Astrocyte (in vitro differentiated cells and primary cell): ENCODE measurements around the gene TINCR. TPM values are rescaled to one million over a fixed set of nuclear protein-coding genes. Genes with fewer than 3 reads are reported as not detected.

ENCODE experiments used
- DNase-seq: peaks from one replicate; pipeline ENCODE4 v3.0.0-alpha.2; 2010; ENCODE audit warnings: low read depth
- FAIRE-seq: peaks from 2 replicates; lab custom pipeline; 2011; peaks lifted over from hg19 to GRCh38; lab: Jason Lieb, UNC
- H2AFZ ChIP-seq: 2 replicates; pipeline ENCODE4 v1.6.0; 2012; ENCODE audit warnings: low read depth, low read length, inconsistent platforms
- H3K27ac ChIP-seq: 2 replicates; pipeline ENCODE4 v1.5.1; 2011; ENCODE audit warnings: low read depth, low read length, inconsistent platforms
- H3K27me3 ChIP-seq: 2 replicates; pipeline ENCODE4 v1.6.0; 2011; ENCODE audit warnings: low read length, inconsistent platforms; ENCODE audit not compliant: insufficient read depth
- H3K36me3 ChIP-seq: 2 replicates; pipeline ENCODE4 v1.5.1; 2011; ENCODE audit warnings: low read length, inconsistent platforms; ENCODE audit not compliant: insufficient read depth
- H3K4me1 ChIP-seq: 2 replicates; pipeline ENCODE4 v1.5.1; 2011; ENCODE audit warnings: low read length, inconsistent platforms; ENCODE audit not compliant: insufficient read depth
- H3K4me2 ChIP-seq: 2 replicates; pipeline ENCODE4 v1.6.0; 2012; ENCODE audit warnings: low read length, inconsistent platforms
- H3K4me3 ChIP-seq: 2 replicates; pipeline ENCODE4 v1.5.1; 2011; ENCODE audit warnings: low read depth, mild to moderate bottlenecking, low read length, inconsistent platforms; ENCODE audit not compliant: insufficient read depth
- H3K79me2 ChIP-seq: 2 replicates; pipeline ENCODE4 v1.6.0; 2012; ENCODE audit warnings: mild to moderate bottlenecking, low read length, inconsistent platforms; ENCODE audit not compliant: insufficient read depth
- H3K9ac ChIP-seq: 2 replicates; pipeline ENCODE4 v1.6.0; 2012; ENCODE audit warnings: mild to moderate bottlenecking, low read length, inconsistent platforms
- H3K9me3 ChIP-seq: 2 replicates; pipeline ENCODE4 v1.5.1; 2012; ENCODE audit warnings: low read depth, mild to moderate bottlenecking, low read length, inconsistent platforms; ENCODE audit not compliant: insufficient read depth
- H4K20me1 ChIP-seq: 2 replicates; pipeline ENCODE4 v1.6.0; 2012; ENCODE audit warnings: low read length, inconsistent platforms; ENCODE audit not compliant: insufficient read depth
- H3K27ac Mint-ChIP-seq: one replicate; pipeline ENCODE4 v1.8.0; 2021; ENCODE audit warnings: mild to moderate bottlenecking, mixed read lengths; ENCODE audit not compliant: unreplicated experiment
- H3K27me3 Mint-ChIP-seq: one replicate; pipeline ENCODE4 v1.8.0; 2021; ENCODE audit warnings: low read depth, mixed read lengths; ENCODE audit not compliant: unreplicated experiment
- H3K36me3 Mint-ChIP-seq: one replicate; pipeline ENCODE4 v1.8.0; 2021; ENCODE audit warnings: low read depth, mixed read lengths; ENCODE audit not compliant: unreplicated experiment
- H3K4me1 Mint-ChIP-seq: one replicate; pipeline ENCODE4 v1.8.0; 2021; ENCODE audit warnings: low read depth, mixed read lengths; ENCODE audit not compliant: unreplicated experiment
- H3K4me3 Mint-ChIP-seq: one replicate; pipeline ENCODE4 v1.8.0; 2021; ENCODE audit warnings: mild to moderate bottlenecking, moderate library complexity, mixed read lengths; ENCODE audit not compliant: unreplicated experiment
- H3K9me3 Mint-ChIP-seq: one replicate; pipeline ENCODE4 v1.8.0; 2021; ENCODE audit warnings: mild to moderate bottlenecking, mixed read lengths; ENCODE audit not compliant: unreplicated experiment
- CTCF ChIP-seq: IDR thresholded peaks from 2 replicates; pipeline ENCODE4 v1.5.1; 2011; ENCODE audit warnings: low read depth, mild to moderate bottlenecking, inconsistent platforms, low read length, moderate library complexity; ENCODE audit not compliant: insufficient read depth
- EZH2 ChIP-seq: IDR thresholded peaks from 2 replicates; pipeline ENCODE4 v1.6.1; 2012; ENCODE audit warnings: mild to moderate bottlenecking, low read length, inconsistent platforms; ENCODE audit not compliant: insufficient read depth
- total RNA-seq: library from RNA; stranded (reverse); gene quantifications from 2 replicates; pipeline ENCODE4 v1.2.1, GENCODE V29; 2021

Gene TINCR
- total RNA-seq, 1 donor from 2014 or later: 1.4 TPM

GRCh38 chr19:5559804-5560133, 8.0 kb downstream of the TINCR start:
- no peak for FAIRE-seq
- Mint-ChIP-seq H3K36me3 (peaks cover 8% of the 10 kb centered on the region), H3K9me3 (peaks cover 7% of the 10 kb centered on the region), H3K4me3 (no peak overlapping the region), H3K4me1 (peaks cover 3% of the 10 kb centered on the region), H3K27ac (no peak overlapping the region), H3K27me3 (peaks cover 40% of the 10 kb centered on the region)
- H3K9ac ChIP-seq: no peak overlapping the region
- no peak for DNase-seq
- H3K4me2 ChIP-seq: no peak overlapping the region
- H3K36me3 ChIP-seq: no peaks in the 10 kb centered on the region
- no peaks in the 10 kb centered on the region for H3K79me2 ChIP-seq
- H3K27me3 ChIP-seq: peaks cover 7% of the 10 kb centered on the region
- no peak for TF ChIP-seq CTCF
- TF ChIP-seq EZH2: no peak
- no peak overlapping the region for H3K27ac ChIP-seq
- no peak overlapping the region for H3K4me3 ChIP-seq
- H3K9me3 ChIP-seq: peaks cover 7% of the 10 kb centered on the region
- H2AFZ ChIP-seq: no peak overlapping the region
- no peaks in the 10 kb centered on the region for H3K4me1 ChIP-seq
- H4K20me1 ChIP-seq: no peaks in the 10 kb centered on the region

- Mint-ChIP-seq H3K4me1 (peaks cover 3% of the 10 kb centered on the region), H3K36me3 (peaks cover 8% of the 10 kb centered on the region), H3K4me3 (no peak overlapping the region), H3K9me3 (peaks cover 7% of the 10 kb centered on the region), H3K27me3 (peaks cover 42% of the 10 kb centered on the region), H3K27ac (no peak overlapping the region)
- no peaks in the 10 kb centered on the region for H3K4me1 ChIP-seq
- H3K36me3 ChIP-seq: no peaks in the 10 kb centered on the region
- H3K9me3 ChIP-seq: peaks cover 7% of the 10 kb centered on the region
- H4K20me1 ChIP-seq: no peaks in the 10 kb centered on the region
- TF ChIP-seq CTCF (no peak), EZH2 (no peak)
- no peak overlapping the region for H2AFZ ChIP-seq
- no peak overlapping the region for H3K9ac ChIP-seq
- no peak overlapping the region for H3K4me2 ChIP-seq
- H3K27me3 ChIP-seq: peaks cover 7% of the 10 kb centered on the region
- FAIRE-seq: no peak
- no peaks in the 10 kb centered on the region for H3K79me2 ChIP-seq
- DNase-seq: no peak
- H3K4me3 ChIP-seq: no peak overlapping the region
- H3K27ac ChIP-seq: no peak overlapping the region
These were observed 9.6 kb downstream of the TINCR start for GRCh38 chr19:5558101-5558621.

- Histone ChIP-seq H3K27ac (no peak overlapping the region), H4K20me1 (no peaks in the 10 kb centered on the region), H3K36me3 (no peaks in the 10 kb centered on the region), H2AFZ (no peak overlapping the region), H3K79me2 (no peaks in the 10 kb centered on the region), H3K4me1 (no peaks in the 10 kb centered on the region), H3K27me3 (peaks cover 7% of the 10 kb centered on the region), H3K9ac (no peak overlapping the region), H3K4me2 (no peak overlapping the region), H3K4me3 (no peak overlapping the region), H3K9me3 (peaks cover 7% of the 10 kb centered on the region)
- FAIRE-seq: no peak
- DNase-seq: no peak
- Mint-ChIP-seq H3K27me3 (peaks cover 40% of the 10 kb centered on the region), H3K36me3 (peaks cover 6% of the 10 kb centered on the region), H3K4me1 (peaks cover 3% of the 10 kb centered on the region), H3K9me3 (peaks cover 7% of the 10 kb centered on the region), H3K4me3 (no peak overlapping the region), H3K27ac (no peak overlapping the region)
- TF ChIP-seq EZH2: no peak
- no peak for TF ChIP-seq CTCF
These were observed 10.1 kb downstream of the TINCR start for GRCh38 chr19:5557691-5558090.
